Astrocyte (in vitro differentiated cells and primary cell): ENCODE measurements around the gene LMF1.

ENCODE experiments used
- EZH2 ChIP-seq: IDR thresholded peaks from 2 replicates; pipeline ENCODE4 v1.6.1; 2012; ENCODE audit warnings: mild to moderate bottlenecking, low read length, inconsistent platforms; ENCODE audit not compliant: insufficient read depth
- TF ChIP-seq, protein P1 (sequence below): IDR thresholded peaks from 2 replicates; pipeline ENCODE4 v1.5.1; 2011; ENCODE audit warnings: low read depth, mild to moderate bottlenecking, inconsistent platforms, low read length, moderate library complexity; ENCODE audit not compliant: insufficient read depth

DNA sequence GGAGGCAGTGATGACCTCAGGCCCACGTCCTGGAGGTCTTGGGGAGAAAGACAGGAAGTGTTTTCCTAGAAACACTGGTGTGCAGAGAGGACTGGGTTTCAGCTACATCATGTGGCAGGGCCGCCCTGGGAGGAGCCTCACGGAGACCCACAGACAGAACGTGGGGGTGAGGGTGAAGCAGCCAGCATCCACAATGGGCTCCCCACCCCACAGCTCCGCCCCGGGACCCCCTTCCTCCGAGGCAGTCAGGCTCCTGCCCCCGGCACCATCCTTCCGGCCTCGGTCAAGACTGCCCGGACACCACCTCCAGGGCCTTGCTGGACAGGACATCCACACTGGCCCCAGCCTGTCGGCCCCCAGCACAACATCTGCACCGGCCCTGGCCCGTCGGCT, 51.1 kb downstream of the LMF1 start:
- TF ChIP-seq, protein P1, sequence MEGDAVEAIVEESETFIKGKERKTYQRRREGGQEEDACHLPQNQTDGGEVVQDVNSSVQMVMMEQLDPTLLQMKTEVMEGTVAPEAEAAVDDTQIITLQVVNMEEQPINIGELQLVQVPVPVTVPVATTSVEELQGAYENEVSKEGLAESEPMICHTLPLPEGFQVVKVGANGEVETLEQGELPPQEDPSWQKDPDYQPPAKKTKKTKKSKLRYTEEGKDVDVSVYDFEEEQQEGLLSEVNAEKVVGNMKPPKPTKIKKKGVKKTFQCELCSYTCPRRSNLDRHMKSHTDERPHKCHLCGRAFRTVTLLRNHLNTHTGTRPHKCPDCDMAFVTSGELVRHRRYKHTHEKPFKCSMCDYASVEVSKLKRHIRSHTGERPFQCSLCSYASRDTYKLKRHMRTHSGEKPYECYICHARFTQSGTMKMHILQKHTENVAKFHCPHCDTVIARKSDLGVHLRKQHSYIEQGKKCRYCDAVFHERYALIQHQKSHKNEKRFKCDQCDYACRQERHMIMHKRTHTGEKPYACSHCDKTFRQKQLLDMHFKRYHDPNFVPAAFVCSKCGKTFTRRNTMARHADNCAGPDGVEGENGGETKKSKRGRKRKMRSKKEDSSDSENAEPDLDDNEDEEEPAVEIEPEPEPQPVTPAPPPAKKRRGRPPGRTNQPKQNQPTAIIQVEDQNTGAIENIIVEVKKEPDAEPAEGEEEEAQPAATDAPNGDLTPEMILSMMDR: no peak
- TF ChIP-seq EZH2: no peak
